HFFc6 (cell line): ENCODE data around the gene FAF2. TPM values are rescaled to one million over a fixed set of nuclear protein-coding genes. Genes with fewer than 3 reads are reported as not detected.
A peak's percentile ranks its signal among the peaks of the same experiment; 100 is the strongest.

ENCODE experiments used
- DNase-seq: peaks from one replicate; pipeline ENCODE4 v3.0.0-alpha.2; 2018
- H3K27ac Mint-ChIP-seq: 2 replicates; pipeline ENCODE4 v1.8.0; 2020; ENCODE audit warnings: mild to moderate bottlenecking, mixed read lengths
- H3K27me3 Mint-ChIP-seq: 2 replicates; pipeline ENCODE4 v1.8.0; 2021; ENCODE audit warnings: mild to moderate bottlenecking, moderate library complexity, mixed read lengths; ENCODE audit not compliant: insufficient read depth
- H3K36me3 Mint-ChIP-seq: 2 replicates; pipeline ENCODE4 v1.8.0; 2021; ENCODE audit warnings: low read depth, mixed read lengths
- H3K4me1 Mint-ChIP-seq: 2 replicates; pipeline ENCODE4 v1.8.0; 2020; ENCODE audit warnings: low read depth, mixed read lengths
- H3K4me3 Mint-ChIP-seq: 2 replicates; pipeline ENCODE4 v1.8.0; 2020; ENCODE audit warnings: mild to moderate bottlenecking, moderate library complexity, mixed read lengths
- H3K9me3 Mint-ChIP-seq: 2 replicates; pipeline ENCODE4 v1.8.0; 2020; ENCODE audit warnings: mild to moderate bottlenecking, mixed read lengths
- total RNA-seq, 6 experiments: library from RNA; stranded (reverse); fragmentation: NEBNext Ultra II Directional; extraction: Animal tissue kit (Norgen Biotek cat#: 25700); gene quantifications; 2 replicates in 1 of 6; 3 replicates in 5 of 6; pipeline ENCODE4 v1.2.3, GENCODE V29; 2021
- TF ChIP-seq, protein P1 (sequence below): fragments of 200-600 bp; sonication (generic); IDR thresholded peaks from 2 replicates; pipeline ENCODE4 v1.5.0; 2021; ENCODE audit warnings: antibody characterized with exemption, mild to moderate bottlenecking

Gene FAF2
- total RNA-seq, 6 experiments from 2014 or later = 43.4 to 53.1 (median 49.3) TPM

- peaks cover 9% of the 10 kb centered on the region for H3K27me3 Mint-ChIP-seq
- H3K4me3 Mint-ChIP-seq = peak overlapping the region; percentile 100
- no peaks in the 10 kb centered on the region for H3K9me3 Mint-ChIP-seq
- TF ChIP-seq, protein P1, sequence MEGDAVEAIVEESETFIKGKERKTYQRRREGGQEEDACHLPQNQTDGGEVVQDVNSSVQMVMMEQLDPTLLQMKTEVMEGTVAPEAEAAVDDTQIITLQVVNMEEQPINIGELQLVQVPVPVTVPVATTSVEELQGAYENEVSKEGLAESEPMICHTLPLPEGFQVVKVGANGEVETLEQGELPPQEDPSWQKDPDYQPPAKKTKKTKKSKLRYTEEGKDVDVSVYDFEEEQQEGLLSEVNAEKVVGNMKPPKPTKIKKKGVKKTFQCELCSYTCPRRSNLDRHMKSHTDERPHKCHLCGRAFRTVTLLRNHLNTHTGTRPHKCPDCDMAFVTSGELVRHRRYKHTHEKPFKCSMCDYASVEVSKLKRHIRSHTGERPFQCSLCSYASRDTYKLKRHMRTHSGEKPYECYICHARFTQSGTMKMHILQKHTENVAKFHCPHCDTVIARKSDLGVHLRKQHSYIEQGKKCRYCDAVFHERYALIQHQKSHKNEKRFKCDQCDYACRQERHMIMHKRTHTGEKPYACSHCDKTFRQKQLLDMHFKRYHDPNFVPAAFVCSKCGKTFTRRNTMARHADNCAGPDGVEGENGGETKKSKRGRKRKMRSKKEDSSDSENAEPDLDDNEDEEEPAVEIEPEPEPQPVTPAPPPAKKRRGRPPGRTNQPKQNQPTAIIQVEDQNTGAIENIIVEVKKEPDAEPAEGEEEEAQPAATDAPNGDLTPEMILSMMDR = no peak
- no peak for DNase-seq
- H3K27ac Mint-ChIP-seq = peak overlapping the region; percentile 100
- H3K36me3 Mint-ChIP-seq = peaks cover 10% of the 10 kb centered on the region
- peaks cover 19% of the 10 kb centered on the region for H3K4me1 Mint-ChIP-seq
Measured at GRCh38 chr5:176447591-176447977, 601 bp upstream of the FAF2 start.

- DNase-seq = no peak
- no peaks in the 10 kb centered on the region for H3K9me3 Mint-ChIP-seq
- H3K27me3 Mint-ChIP-seq = peaks cover 7% of the 10 kb centered on the region
- H3K4me3 Mint-ChIP-seq = peak overlapping the region; percentile 100
- peaks cover 24% of the 10 kb centered on the region for H3K4me1 Mint-ChIP-seq
- peaks cover 16% of the 10 kb centered on the region for H3K36me3 Mint-ChIP-seq
- TF ChIP-seq, protein P1 = no peak
- peak overlapping the region; percentile 1; the same call in 1 of the 2 replicates for H3K27ac Mint-ChIP-seq
Measured at GRCh38 chr5:176450077-176450476, 1.9 kb downstream of the FAF2 start.

- Mint-ChIP-seq H3K9me3 (no peaks in the 10 kb centered on the region), H3K36me3 (peaks cover 13% of the 10 kb centered on the region), H3K27me3 (no peaks in the 10 kb centered on the region), H3K4me1 (peaks cover 24% of the 10 kb centered on the region), H3K4me3 (no peak overlapping the region), H3K27ac (0 out of 2 replicates have a peak overlapping the region, but pooled peaks have one; percentile 24)
- DNase-seq = no peak
- TF ChIP-seq, protein P1 = no peak
Measured at GRCh38 chr5:176454724-176455394, 6.7 kb downstream of the FAF2 start.

DNA sequence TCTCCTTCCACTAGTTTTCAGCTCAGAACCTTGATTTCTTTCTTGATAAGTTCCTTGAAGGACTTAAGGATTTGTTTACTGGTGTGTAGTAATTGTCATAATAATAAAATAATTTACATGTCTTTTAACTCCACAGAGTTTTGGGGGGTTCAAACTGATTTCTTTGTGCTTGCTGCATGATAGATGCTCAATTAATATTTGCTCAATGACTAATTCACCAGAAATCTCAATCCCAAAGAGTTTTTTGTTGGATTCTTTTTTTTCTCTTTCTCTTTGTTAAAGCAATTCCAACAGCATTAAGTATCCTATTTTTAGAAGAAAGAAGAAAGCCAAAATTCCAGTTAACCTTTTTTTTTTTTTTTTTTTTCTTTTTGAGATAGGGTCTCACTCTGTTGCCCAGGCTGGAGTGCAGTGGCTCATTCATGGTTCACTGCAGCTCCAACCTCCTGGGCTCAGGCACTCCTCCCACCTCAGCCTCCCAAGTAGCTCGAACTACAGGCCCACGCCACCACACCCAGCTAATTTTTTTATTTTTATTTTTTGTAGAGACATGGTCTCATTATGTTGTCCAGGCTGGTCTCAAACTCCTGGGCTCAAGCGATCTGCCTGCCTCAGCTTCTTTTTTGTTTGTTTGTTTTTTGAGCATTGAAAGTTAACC lies 10.8 kb downstream of the FAF2 start:
- Mint-ChIP-seq H3K36me3 (peaks cover 13% of the 10 kb centered on the region), H3K27ac (peak overlapping the region; percentile 70), H3K27me3 (0 out of 2 replicates have a peak, but pooled peaks cover 2% of the 10 kb centered on the region), H3K4me3 (no peak overlapping the region), H3K9me3 (no peaks in the 10 kb centered on the region), H3K4me1 (peaks cover 34% of the 10 kb centered on the region)
- DNase-seq = no peak
- TF ChIP-seq, protein P1 = no peak

- Mint-ChIP-seq H3K27me3 (0 out of 2 replicates have a peak, but pooled peaks cover 2% of the 10 kb centered on the region), H3K4me1 (peaks cover 39% of the 10 kb centered on the region), H3K4me3 (no peak overlapping the region), H3K36me3 (peaks cover 13% of the 10 kb centered on the region), H3K9me3 (no peaks in the 10 kb centered on the region), H3K27ac (peak overlapping the region; percentile 25; the same call in 1 of the 2 replicates)
- DNase-seq = no peak
- TF ChIP-seq, protein P1 = no peak
Measured at GRCh38 chr5:176461349-176461748, 13.2 kb downstream of the FAF2 start.
